K562 (cell line): ENCODE results near the gene PDGFC. TPM values are rescaled to one million over a fixed set of nuclear protein-coding genes. Genes with fewer than 3 reads are reported as not detected.

Experiments
- ATAC-seq: fragments of 200-7000 bp; cut with Tn5 transposase; 3 replicates; pipeline ENCODE4 v1.9.1; 2020; ENCODE audit warnings: moderate library complexity
- BruUV-seq: library from RNA; stranded (reverse); fragments of 400-500 nt; replicated peaks from 2 replicates; lab custom pipeline; 2021; lab: Mats Ljungman, UMichigan
- CTCF ChIA-PET: fragments of 300-600 bp; formaldehyde crosslinking; extraction: SDS; loops from one replicate; lab custom pipeline; 2021; ENCODE audit warnings: low intra/inter-chr PET ratio; lab: Yijun Ruan, JAX
- POLR2A ChIA-PET: fragments of 300-600, 350-650 bp; sonication (Branson Sonifier 250); formaldehyde crosslinking; extraction: SDS; loops from one replicate; lab custom pipeline; 2021; ENCODE audit warnings: antibody characterized with exemption, inconsistent platforms; lab: Yijun Ruan, JAX
- DNase-seq, 4 experiments: peaks; one replicate each; pipeline versions ENCODE4 v3.0.0 to v3.0.0-alpha.2; 2011 to 2018; ENCODE audit warnings: low spot score in 3 of 4, mixed read lengths in 3 of 4; ENCODE audit errors: extremely low read depth in 1 of 4
- FAIRE-seq: peaks from 2 replicates; lab custom pipeline; 2011; peaks lifted over from hg19 to GRCh38; lab: Jason Lieb, UNC
- H2AFZ ChIP-seq: 2 replicates; pipeline ENCODE4 v1.6.0; 2011; ENCODE audit warnings: low read depth, low read length, control low read depth, inconsistent platforms
- H3K27ac ChIP-seq: fragments of 200-600 bp; 3 replicates; pipeline ENCODE4 v1.8.0; 2011; ENCODE audit warnings: low read depth, mild to moderate bottlenecking, control low read depth, inconsistent platforms, low read length, moderate library complexity, mixed read lengths; ENCODE audit errors: extremely low read depth
- H3K27me3 ChIP-seq, 2 experiments: fragments of 300-600 bp in 1 of 2; 2 replicates in 1 of 2; 3 replicates in 1 of 2; pipeline versions ENCODE4 v1.6.0 to v1.8.0; 2011; ENCODE audit warnings: inconsistent platforms in 2 of 2, low read length in 2 of 2, mild to moderate bottlenecking in 1 of 2, mixed read lengths in 1 of 2, moderate library complexity in 1 of 2; ENCODE audit not compliant: control insufficient read depth in 2 of 2, insufficient read depth in 2 of 2
- H3K36me3 ChIP-seq: fragments of 300-600 bp; 3 replicates; pipeline ENCODE4 v1.8.0; 2011; ENCODE audit warnings: mild to moderate bottlenecking, low read length, inconsistent platforms; ENCODE audit not compliant: control insufficient read depth, insufficient read depth
- H3K4me1 ChIP-seq, 2 experiments: fragments of 200-600 bp in 1 of 2; replicated peaks in 1 of 2; 2 replicates in 1 of 2; 3 replicates in 1 of 2; pipeline versions ENCODE4 v1.5.1 to v1.8.0; 2011; ENCODE audit warnings: inconsistent platforms in 2 of 2, low read length in 2 of 2, mild to moderate bottlenecking in 1 of 2, mixed read lengths in 1 of 2, moderate library complexity in 1 of 2; ENCODE audit not compliant: control insufficient read depth in 2 of 2, insufficient read depth in 2 of 2
- H3K4me2 ChIP-seq: 2 replicates; pipeline ENCODE4 v1.6.1; 2011; ENCODE audit warnings: low read length, control low read depth, inconsistent platforms, mixed read lengths; ENCODE audit not compliant: insufficient read depth
- H3K4me3 ChIP-seq: fragments of 200-600 bp; sonication (generic), shearing (Covaris generic); 2 replicates; pipeline ENCODE4 v1.5.1; 2016; ENCODE audit warnings: control low read depth, inconsistent platforms
- H3K79me2 ChIP-seq: fragments of 200-600 bp; 3 replicates; pipeline ENCODE4 v1.8.0; 2011; ENCODE audit warnings: low read length, inconsistent platforms; ENCODE audit not compliant: control insufficient read depth, insufficient read depth
- H3K9ac ChIP-seq, 2 experiments: 2 replicates each; pipeline versions ENCODE4 v1.6.0 to v1.6.1; 2011; ENCODE audit warnings: low read depth in 2 of 2, low read length in 2 of 2, control low read depth in 1 of 2, inconsistent platforms in 1 of 2, mild to moderate bottlenecking in 1 of 2, mixed read lengths in 1 of 2; ENCODE audit not compliant: insufficient read depth in 1 of 2
- H3K9me1 ChIP-seq: one replicate; pipeline ENCODE4 v1.6.0; 2011; ENCODE audit warnings: inconsistent platforms, mild to moderate bottlenecking, low read length, moderate library complexity; ENCODE audit not compliant: control insufficient read depth, insufficient read depth
- H3K9me3 ChIP-seq: replicated peaks from 2 replicates; pipeline ENCODE4 v1.5.1; 2011; ENCODE audit warnings: low read depth, low read length, inconsistent platforms; ENCODE audit not compliant: control insufficient read depth, insufficient read depth
- H4K20me1 ChIP-seq: replicated peaks from 2 replicates; pipeline ENCODE4 v1.6.1; 2011; ENCODE audit warnings: low read length, inconsistent platforms, mixed read lengths; ENCODE audit not compliant: control insufficient read depth, insufficient read depth
- ATF3 ChIP-seq, 2 experiments: fragments of 450-650 bp in 1 of 2; sonication (generic) in 1 of 2; formaldehyde crosslinking in 1 of 2; IDR thresholded peaks in 1 of 2; conservative IDR thresholded peaks in 1 of 2; 2 replicates each; pipeline versions ENCODE4 v1.6.1 to v1.8.1; 2016 to 2023; ENCODE audit warnings: mild to moderate bottlenecking in 2 of 2, moderate library complexity in 2 of 2, inconsistent platforms in 1 of 2, missing genetic modification reagents in 1 of 2
- BACH1 ChIP-seq: fragments of 200-800 bp; sonication (Bioruptor generic); IDR thresholded peaks from 2 replicates; pipeline ENCODE4 v1.6.1; 2016; ENCODE audit warnings: missing genetic modification characterization, missing compliant biosample characterization
- CC2D1A ChIP-seq: fragments of 450-650 bp; IDR thresholded peaks from 2 replicates; pipeline ENCODE4 v1.6.1; 2017; ENCODE audit warnings: mild to moderate bottlenecking
- GABPA ChIP-seq: fragments of 200-800 bp; sonication (Bioruptor generic); conservative IDR thresholded peaks from 2 replicates; pipeline ENCODE4 v1.6.1; 2016; ENCODE audit warnings: low read depth, missing genetic modification characterization, missing compliant biosample characterization
- SMAD2 ChIP-seq: fragments of 150-350 bp; IDR thresholded peaks from 2 replicates; pipeline ENCODE4 v1.6.1; 2014; ENCODE audit warnings: low read depth, mild to moderate bottlenecking, low read length
- ZNF12 ChIP-seq: sonication (generic); formaldehyde crosslinking; IDR thresholded peaks from 2 replicates; pipeline ENCODE4 v1.4.0; 2020; ENCODE audit warnings: mild to moderate bottlenecking, missing genetic modification reagents
- ZNF146 ChIP-seq: IDR thresholded peaks from one replicate; pipeline ENCODE4 v1.6.1; 2018; ENCODE audit warnings: missing compliant biosample characterization; ENCODE audit not compliant: unreplicated experiment
- ZNF384 ChIP-seq: IDR thresholded peaks from 2 replicates; pipeline ENCODE4 v1.6.1; 2012; ENCODE audit warnings: low read depth, low read length, improper control_type of control experiment
- WGBS: fragments of 100-300 bp; shearing (Covaris generic); methylation state at CpG from one replicate; pipeline ENCODE4 v1.1.6; 2016; ENCODE audit warnings: low coverage, mixed read lengths; ENCODE audit not compliant: insufficient coverage; ENCODE audit errors: missing lambda C conversion rate; 5-methylcytosine and 5-hydroxymethylcytosine counted together
- in situ Hi-C: fragments of 300-500 bp; cut with MboI; formaldehyde crosslinking; loops from 4 replicates; pipeline ENCODE4 v1.15.0; 2018; ENCODE audit warnings: inconsistent platforms, mixed read lengths
- intact Hi-C: fragments of 100-400 bp; cut with micrococcal nuclease; formaldehyde crosslinking; loops from 2 replicates; pipeline ENCODE4 v1.14.2; 2022
- polyA plus RNA-seq, 8 experiments: library from polyadenylated mRNA; depleted of rRNA in 4 of 8; stranded (reverse) in 5 of 8; unstranded in 3 of 8; fragments of >200 nt; fragmentation: Nextera tagmentation in 2 of 8; fragmentation: Illumina TruSeq in 1 of 8; extraction: Ambion mirVana in 2 of 8; extraction: Trizol in 1 of 8; gene quantifications; 2 replicates each; pipeline versions ENCODE4 v1.2.1 to v1.2.3, GENCODE V29; 2011 to 2014; ENCODE audit warnings: inconsistent platforms in 1 of 8, missing spikeins in 1 of 8
- total RNA-seq, 7 experiments: library from RNA; depleted of rRNA in 6 of 7; stranded (reverse); fragments of >200 nt in 6 of 7; fragmentation: Illumina TruSeq in 2 of 7; extraction: Trizol in 2 of 7; gene quantifications; 2 replicates each; pipeline versions ENCODE4 v1.2.1 to v1.2.3, GENCODE V29; 2011 to 2021; ENCODE audit warnings: low replicate concordance in 1 of 7
- TF ChIP-seq, protein P1 (sequence below): sonication (generic); formaldehyde crosslinking; IDR thresholded peaks from 2 replicates; pipeline ENCODE4 v1.8.1; 2023; ENCODE audit warnings: missing genetic modification reagents, mild to moderate bottlenecking, borderline replicate concordance
- TF ChIP-seq, protein P2 (sequence below): fragments of 250-450 bp; sonication (Bioruptor Pico); IDR thresholded peaks from 2 replicates; pipeline ENCODE4 v1.5.0; 2021; ENCODE audit warnings: mild to moderate bottlenecking, moderate library complexity
- TF ChIP-seq, protein P3 (sequence below): sonication (generic); formaldehyde crosslinking; IDR thresholded peaks from 2 replicates; pipeline ENCODE4 v1.8.1; 2023; ENCODE audit warnings: mild to moderate bottlenecking, missing genetic modification reagents

The PDGFC gene
- total and polyA plus RNA-seq, 9 of the 15 experiments (the other 6 are each of a cell fraction or from before 2014, with no cell fraction given), result not detected

DNA sequence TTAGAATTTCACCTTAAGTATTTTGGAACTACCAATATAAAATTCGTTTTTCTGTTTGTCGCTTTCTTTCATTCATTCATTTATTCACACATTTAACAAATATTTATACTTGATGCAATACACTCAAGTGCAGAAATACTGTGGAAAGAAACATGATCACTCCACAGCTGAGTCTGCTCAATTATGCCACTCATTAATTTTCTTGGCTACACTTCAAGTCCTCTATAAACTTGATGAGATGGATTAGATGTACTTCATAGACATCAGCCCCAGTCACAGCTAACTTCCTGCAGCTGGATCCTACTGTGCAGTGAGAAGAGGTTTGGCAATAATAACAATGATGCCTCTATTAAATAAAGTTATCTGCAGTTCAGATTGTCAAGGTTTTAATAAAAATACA, 208.1 kb downstream of the PDGFC start:
- Histone ChIP-seq H3K27ac (no peak overlapping the region), H4K20me1 (no peaks in the 10 kb centered on the region), H3K36me3 (no peaks in the 10 kb centered on the region), H3K9ac (no peak overlapping the region), H3K4me1 (no peaks in the 10 kb centered on the region), H2AFZ (no peak overlapping the region), H3K79me2 (no peaks in the 10 kb centered on the region), H3K4me3 (no peak overlapping the region), H3K9me3 (no peaks in the 10 kb centered on the region; the same call in 1 of the 2 replicates), H3K9me1 (no peaks in the 10 kb centered on the region), H3K27me3 (no peaks in the 10 kb centered on the region), H3K4me2 (no peak overlapping the region)
- FAIRE-seq, result no peak
- no TSS peak for BruUV-seq
- in situ Hi-C loops, result no loop called here
- WGBS, result 0% methylated on average over 2 of the region's 2 CpGs
- POLR2A ChIA-PET, result no interaction called here
- no peak for ATAC-seq
- no peak for DNase-seq
- CTCF ChIA-PET, result no interaction called here
- intact Hi-C loops, result no loop called here
- TF ChIP-seq BACH1 (tag) (no peak), ZNF146 (CRISPR knock-in tag) (no peak), SMAD2 (no peak), ATF3 (IDR thresholded peaks at IDR 0.05) (no peak), ATF3 (CRISPR knock-in tag; conservative IDR thresholded peaks at IDR 0.05) (no peak), ZNF384 (no peak), CC2D1A (no peak), GABPA (tag) (no peak), ZNF12 (no peak)
- TF ChIP-seq, protein P1, sequence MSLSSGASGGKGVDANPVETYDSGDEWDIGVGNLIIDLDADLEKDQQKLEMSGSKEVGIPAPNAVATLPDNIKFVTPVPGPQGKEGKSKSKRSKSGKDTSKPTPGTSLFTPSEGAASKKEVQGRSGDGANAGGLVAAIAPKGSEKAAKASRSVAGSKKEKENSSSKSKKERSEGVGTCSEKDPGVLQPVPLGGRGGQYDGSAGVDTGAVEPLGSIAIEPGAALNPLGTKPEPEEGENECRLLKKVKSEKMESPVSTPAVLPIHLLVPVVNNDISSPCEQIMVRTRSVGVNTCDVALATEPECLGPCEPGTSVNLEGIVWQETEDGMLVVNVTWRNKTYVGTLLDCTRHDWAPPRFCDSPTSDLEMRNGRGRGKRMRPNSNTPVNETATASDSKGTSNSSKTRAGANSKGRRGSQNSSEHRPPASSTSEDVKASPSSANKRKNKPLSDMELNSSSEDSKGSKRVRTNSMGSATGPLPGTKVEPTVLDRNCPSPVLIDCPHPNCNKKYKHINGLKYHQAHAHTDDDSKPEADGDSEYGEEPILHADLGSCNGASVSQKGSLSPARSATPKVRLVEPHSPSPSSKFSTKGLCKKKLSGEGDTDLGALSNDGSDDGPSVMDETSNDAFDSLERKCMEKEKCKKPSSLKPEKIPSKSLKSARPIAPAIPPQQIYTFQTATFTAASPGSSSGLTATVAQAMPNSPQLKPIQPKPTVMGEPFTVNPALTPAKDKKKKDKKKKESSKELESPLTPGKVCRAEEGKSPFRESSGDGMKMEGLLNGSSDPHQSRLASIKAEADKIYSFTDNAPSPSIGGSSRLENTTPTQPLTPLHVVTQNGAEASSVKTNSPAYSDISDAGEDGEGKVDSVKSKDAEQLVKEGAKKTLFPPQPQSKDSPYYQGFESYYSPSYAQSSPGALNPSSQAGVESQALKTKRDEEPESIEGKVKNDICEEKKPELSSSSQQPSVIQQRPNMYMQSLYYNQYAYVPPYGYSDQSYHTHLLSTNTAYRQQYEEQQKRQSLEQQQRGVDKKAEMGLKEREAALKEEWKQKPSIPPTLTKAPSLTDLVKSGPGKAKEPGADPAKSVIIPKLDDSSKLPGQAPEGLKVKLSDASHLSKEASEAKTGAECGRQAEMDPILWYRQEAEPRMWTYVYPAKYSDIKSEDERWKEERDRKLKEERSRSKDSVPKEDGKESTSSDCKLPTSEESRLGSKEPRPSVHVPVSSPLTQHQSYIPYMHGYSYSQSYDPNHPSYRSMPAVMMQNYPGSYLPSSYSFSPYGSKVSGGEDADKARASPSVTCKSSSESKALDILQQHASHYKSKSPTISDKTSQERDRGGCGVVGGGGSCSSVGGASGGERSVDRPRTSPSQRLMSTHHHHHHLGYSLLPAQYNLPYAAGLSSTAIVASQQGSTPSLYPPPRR, result no peak
- TF ChIP-seq, protein P2, sequence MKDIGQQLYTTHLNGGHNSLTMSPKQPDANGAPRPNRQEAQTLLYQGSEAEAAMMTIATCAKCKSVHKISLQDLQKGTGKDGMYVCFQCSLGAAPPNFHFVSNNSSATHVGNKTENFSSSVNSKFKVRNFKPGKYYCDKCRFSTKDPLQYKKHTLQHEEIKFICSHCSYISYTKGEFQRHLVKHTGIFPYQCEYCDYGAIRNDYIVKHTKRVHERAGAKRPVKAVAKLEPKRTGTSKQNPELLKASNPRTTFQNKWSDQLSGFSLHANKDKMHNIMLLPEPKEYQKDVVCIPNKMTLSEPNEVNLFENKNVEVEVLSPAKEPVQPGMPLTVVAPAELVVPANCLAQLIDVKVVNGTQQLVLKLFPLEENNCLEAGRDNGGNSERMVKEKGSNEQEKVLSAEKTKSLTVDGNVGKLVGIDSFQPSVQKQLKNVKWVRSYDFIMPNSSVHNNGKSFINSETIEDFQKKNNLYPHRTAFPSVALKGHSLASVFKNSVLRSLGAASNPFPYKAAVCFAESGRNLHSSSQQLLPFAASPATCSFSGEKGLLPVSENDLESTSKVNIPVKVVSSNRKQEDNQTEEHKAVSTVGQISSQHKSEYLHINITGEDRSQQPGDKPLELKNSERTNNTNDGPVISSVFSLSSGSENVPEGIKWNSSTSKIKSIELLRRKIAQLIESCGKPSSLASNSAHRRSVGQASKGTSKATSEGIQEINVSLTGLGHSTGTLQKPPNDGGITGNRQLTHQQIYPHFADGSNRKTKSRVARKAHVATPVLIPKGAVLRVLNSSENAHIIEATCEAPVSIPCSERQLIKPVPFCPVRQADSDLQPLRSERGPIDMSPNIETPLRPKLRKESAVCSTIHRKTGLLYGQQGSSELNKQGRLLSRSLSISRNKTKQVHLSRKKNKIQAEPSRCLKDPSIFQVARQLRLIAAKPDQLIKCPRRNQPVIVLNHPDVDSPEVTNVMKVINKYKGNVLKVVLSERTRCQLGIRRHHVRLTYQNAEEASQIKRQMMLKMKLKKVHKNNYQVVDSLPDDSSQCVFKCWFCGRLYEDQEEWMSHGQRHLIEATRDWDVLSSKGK (CRISPR knock-in tag), result no peak
- TF ChIP-seq, protein P3, sequence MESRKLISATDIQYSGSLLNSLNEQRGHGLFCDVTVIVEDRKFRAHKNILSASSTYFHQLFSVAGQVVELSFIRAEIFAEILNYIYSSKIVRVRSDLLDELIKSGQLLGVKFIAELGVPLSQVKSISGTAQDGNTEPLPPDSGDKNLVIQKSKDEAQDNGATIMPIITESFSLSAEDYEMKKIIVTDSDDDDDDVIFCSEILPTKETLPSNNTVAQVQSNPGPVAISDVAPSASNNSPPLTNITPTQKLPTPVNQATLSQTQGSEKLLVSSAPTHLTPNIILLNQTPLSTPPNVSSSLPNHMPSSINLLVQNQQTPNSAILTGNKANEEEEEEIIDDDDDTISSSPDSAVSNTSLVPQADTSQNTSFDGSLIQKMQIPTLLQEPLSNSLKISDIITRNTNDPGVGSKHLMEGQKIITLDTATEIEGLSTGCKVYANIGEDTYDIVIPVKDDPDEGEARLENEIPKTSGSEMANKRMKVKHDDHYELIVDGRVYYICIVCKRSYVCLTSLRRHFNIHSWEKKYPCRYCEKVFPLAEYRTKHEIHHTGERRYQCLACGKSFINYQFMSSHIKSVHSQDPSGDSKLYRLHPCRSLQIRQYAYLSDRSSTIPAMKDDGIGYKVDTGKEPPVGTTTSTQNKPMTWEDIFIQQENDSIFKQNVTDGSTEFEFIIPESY (CRISPR knock-in tag), result no peak
